PC-9 (cell line): ENCODE measurements around the gene WNT2B. TPM values are rescaled to one million over a fixed set of nuclear protein-coding genes. Genes with fewer than 3 reads are reported as not detected.
A peak's percentile ranks its signal among the peaks of the same experiment; 100 is the strongest.

ENCODE experiments used
- BruUV-seq: library from RNA; stranded (reverse); fragments of 400-500 nt; replicated peaks from 2 replicates; lab custom pipeline; 2021; lab: Mats Ljungman, UMichigan
- CTCF ChIA-PET: fragments of 300-600 bp; sonication (Branson Sonifier 250); formaldehyde crosslinking; loops from one replicate; lab custom pipeline; 2022; ENCODE audit warnings: antibody characterized with exemption; lab: Charles Lee
- POLR2A ChIA-PET: fragments of 300-600 bp; sonication (Branson Sonifier 250); formaldehyde crosslinking; loops from one replicate; lab custom pipeline; 2022; ENCODE audit warnings: antibody characterized with exemption; ENCODE audit not compliant: unreplicated experiment; lab: Charles Lee
- DNase-seq, 2 experiments: peaks; one replicate each; pipeline versions ENCODE4 v3.0.0 to v3.0.0-alpha.2; 2015 to 2022; ENCODE audit warnings: mixed read lengths in 1 of 2
- H2AFZ ChIP-seq: fragments of 200-600 bp; sonication (generic); 2 replicates; pipeline ENCODE4 v1.8.1; 2017; ENCODE audit warnings: antibody characterized with exemption
- H3F3A ChIP-seq: fragments of 200-600 bp; sonication (generic); 2 replicates; pipeline ENCODE4 v1.8.1; 2017; ENCODE audit warnings: antibody characterized with exemption, mild to moderate bottlenecking, low read depth; ENCODE audit not compliant: insufficient read depth
- H3K27ac ChIP-seq: fragments of 200-600 bp; sonication (generic); 2 replicates; pipeline ENCODE4 v1.6.1; 2016; ENCODE audit warnings: mixed run types
- H3K27me3 ChIP-seq: fragments of 200-600 bp; sonication (generic); 2 replicates; pipeline ENCODE4 v1.6.1; 2016; ENCODE audit warnings: low read depth, mixed run types; ENCODE audit not compliant: insufficient read depth
- H3K36me3 ChIP-seq: fragments of 200-600 bp; sonication (generic); 2 replicates; pipeline ENCODE4 v1.6.1; 2016; ENCODE audit warnings: low read depth, mixed run types
- H3K4me1 ChIP-seq: fragments of 200-600 bp; sonication (generic); replicated peaks from 2 replicates; pipeline ENCODE4 v1.6.1; 2016; ENCODE audit warnings: mixed run types; ENCODE audit not compliant: insufficient read depth
- H3K4me2 ChIP-seq: fragments of 200-600 bp; sonication (generic); 2 replicates; pipeline ENCODE4 v1.6.1; 2017; ENCODE audit warnings: mixed run types
- H3K4me3 ChIP-seq: fragments of 200-600 bp; sonication (generic); 2 replicates; pipeline ENCODE4 v1.6.1; 2016; ENCODE audit warnings: mixed run types
- H3K79me2 ChIP-seq: fragments of 200-600 bp; sonication (generic); 2 replicates; pipeline ENCODE4 v1.6.1; 2017; ENCODE audit warnings: low read depth, mixed run types
- H3K9me2 ChIP-seq: fragments of 200-600 bp; sonication (generic); 2 replicates; pipeline ENCODE4 v1.8.1; 2017; ENCODE audit warnings: mild to moderate bottlenecking; ENCODE audit not compliant: insufficient read depth
- H3K9me3 ChIP-seq: fragments of 200-600 bp; sonication (generic); 2 replicates; pipeline ENCODE4 v1.8.1; 2016; ENCODE audit warnings: low read depth; ENCODE audit not compliant: insufficient read depth
- H4K20me1 ChIP-seq: fragments of 200-600 bp; sonication (generic); 2 replicates; pipeline ENCODE4 v1.8.1; 2017; ENCODE audit not compliant: insufficient read depth
- EZH2 ChIP-seq: fragments of 200-600 bp; sonication (generic); IDR thresholded peaks from 2 replicates; pipeline ENCODE4 v1.8.0; 2017; ENCODE audit warnings: antibody characterized with exemption, low read depth
- intact Hi-C: fragments of 100-400 bp; cut with micrococcal nuclease; formaldehyde crosslinking; loops from one replicate; pipeline ENCODE4 v1.10.0; 2022; ENCODE audit not compliant: unreplicated experiment
- total RNA-seq: library from RNA; stranded (reverse); gene quantifications from 2 replicates; pipeline ENCODE4 v1.2.3, GENCODE V29; 2021
- TF ChIP-seq, protein P1 (sequence below): fragments of 200-600 bp; sonication (generic); conservative IDR thresholded peaks from 2 replicates; pipeline ENCODE4 v1.6.1; 2017; ENCODE audit warnings: mixed run types, antibody characterized with exemption, mild to moderate bottlenecking, moderate library complexity

Gene WNT2B
- total RNA-seq, 1 experiment from 2014 or later, result 0.98 TPM

DNA sequence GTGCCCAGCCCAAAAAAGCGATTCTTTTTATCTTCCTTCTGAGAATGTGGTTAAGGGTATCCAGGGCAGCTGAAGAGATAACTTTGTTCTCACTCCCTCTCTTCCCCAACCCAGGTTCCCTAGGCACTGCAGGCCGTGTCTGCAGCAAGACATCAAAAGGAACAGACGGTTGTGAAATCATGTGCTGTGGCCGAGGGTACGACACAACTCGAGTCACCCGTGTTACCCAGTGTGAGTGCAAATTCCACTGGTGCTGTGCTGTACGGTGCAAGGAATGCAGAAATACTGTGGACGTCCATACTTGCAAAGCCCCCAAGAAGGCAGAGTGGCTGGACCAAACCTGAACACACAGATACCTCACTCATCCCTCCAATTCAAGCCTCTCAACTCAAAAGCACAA is 11.4 kb downstream of the WNT2B start:
- H3K4me3 ChIP-seq, result no peak overlapping the region
- no peak overlapping the region for H3K4me2 ChIP-seq
- H3K9me3 ChIP-seq, result no peaks in the 10 kb centered on the region
- POLR2A ChIA-PET, result interaction anchor here (0.6 kb wide), 1 partner anchor 579 kb away, joined by 3 read pairs; no protein-coding TSS in a partner anchor
- TF ChIP-seq EZH2, result no peak
- TF ChIP-seq, protein P1, sequence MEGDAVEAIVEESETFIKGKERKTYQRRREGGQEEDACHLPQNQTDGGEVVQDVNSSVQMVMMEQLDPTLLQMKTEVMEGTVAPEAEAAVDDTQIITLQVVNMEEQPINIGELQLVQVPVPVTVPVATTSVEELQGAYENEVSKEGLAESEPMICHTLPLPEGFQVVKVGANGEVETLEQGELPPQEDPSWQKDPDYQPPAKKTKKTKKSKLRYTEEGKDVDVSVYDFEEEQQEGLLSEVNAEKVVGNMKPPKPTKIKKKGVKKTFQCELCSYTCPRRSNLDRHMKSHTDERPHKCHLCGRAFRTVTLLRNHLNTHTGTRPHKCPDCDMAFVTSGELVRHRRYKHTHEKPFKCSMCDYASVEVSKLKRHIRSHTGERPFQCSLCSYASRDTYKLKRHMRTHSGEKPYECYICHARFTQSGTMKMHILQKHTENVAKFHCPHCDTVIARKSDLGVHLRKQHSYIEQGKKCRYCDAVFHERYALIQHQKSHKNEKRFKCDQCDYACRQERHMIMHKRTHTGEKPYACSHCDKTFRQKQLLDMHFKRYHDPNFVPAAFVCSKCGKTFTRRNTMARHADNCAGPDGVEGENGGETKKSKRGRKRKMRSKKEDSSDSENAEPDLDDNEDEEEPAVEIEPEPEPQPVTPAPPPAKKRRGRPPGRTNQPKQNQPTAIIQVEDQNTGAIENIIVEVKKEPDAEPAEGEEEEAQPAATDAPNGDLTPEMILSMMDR, result no peak
- peaks cover 7% of the 10 kb centered on the region for H3F3A ChIP-seq
- no peaks in the 10 kb centered on the region for H3K9me2 ChIP-seq
- DNase-seq, result no peak
- CTCF ChIA-PET, result no interaction called here
- H3K4me1 ChIP-seq, result peaks cover 20% of the 10 kb centered on the region
- BruUV-seq, result no TSS peak
- no peaks in the 10 kb centered on the region for H3K27me3 ChIP-seq
- no peaks in the 10 kb centered on the region for H3K79me2 ChIP-seq
- no peak overlapping the region for H3K27ac ChIP-seq
- no peaks in the 10 kb centered on the region for H3K36me3 ChIP-seq
- no peak overlapping the region for H2AFZ ChIP-seq
- intact Hi-C loops, result no loop called here
- no peaks in the 10 kb centered on the region for H4K20me1 ChIP-seq

- Histone ChIP-seq H3K27ac (no peak overlapping the region), H2AFZ (no peak overlapping the region), H3F3A (no peaks in the 10 kb centered on the region), H4K20me1 (no peaks in the 10 kb centered on the region), H3K79me2 (no peaks in the 10 kb centered on the region), H3K9me3 (no peaks in the 10 kb centered on the region), H3K36me3 (0 out of 2 replicates have a peak, but pooled peaks cover 3% of the 10 kb centered on the region), H3K4me3 (no peak overlapping the region), H3K4me1 (0 out of 2 replicates have a peak, but pooled peaks cover 5% of the 10 kb centered on the region), H3K27me3 (no peaks in the 10 kb centered on the region), H3K9me2 (no peaks in the 10 kb centered on the region), H3K4me2 (0 out of 2 replicates have a peak overlapping the region, but pooled peaks have one; percentile 0)
- CTCF ChIA-PET, result no interaction called here
- POLR2A ChIA-PET, result interaction anchor here (0.5 to 0.7 kb wide), 2 partner anchors 128 to 159 kb away, joined by 3 to 7 read pairs; no protein-coding TSS in a partner anchor
- no TSS peak for BruUV-seq
- TF ChIP-seq, protein P1, result no peak
- no peak for TF ChIP-seq EZH2
- DNase-seq, result peak; percentile 16 to 66
- intact Hi-C loops, result no loop called here
Observed at GRCh38 chr1:112522621-112523020, 13.9 kb downstream of the WNT2B start.

GRCh38 chr1:112524251-112524650 is 15.5 kb downstream of the WNT2B start:
- Histone ChIP-seq H3K4me3 (no peak overlapping the region), H3K27ac (no peak overlapping the region), H3K36me3 (0 out of 2 replicates have a peak, but pooled peaks cover 3% of the 10 kb centered on the region), H3K9me2 (no peaks in the 10 kb centered on the region), H3K4me2 (no peak overlapping the region), H4K20me1 (no peaks in the 10 kb centered on the region), H3K9me3 (no peaks in the 10 kb centered on the region), H3K27me3 (no peaks in the 10 kb centered on the region), H3K4me1 (peaks cover 13% of the 10 kb centered on the region), H2AFZ (no peak overlapping the region), H3K79me2 (no peaks in the 10 kb centered on the region), H3F3A (peaks cover 7% of the 10 kb centered on the region; the same call in 1 of the 2 replicates)
- CTCF ChIA-PET, result no interaction called here
- DNase-seq, result no peak
- BruUV-seq, result no TSS peak
- no peak for TF ChIP-seq EZH2
- TF ChIP-seq, protein P1, result no peak
- POLR2A ChIA-PET, result no interaction called here
- intact Hi-C loops, result no loop called here
